Daoy (cell line): Measurements from ENCODE around the gene CHL1. TPM values are rescaled to one million over a fixed set of nuclear protein-coding genes. Genes with fewer than 3 reads are reported as not detected.

ENCODE experiments used
- DNase-seq: peaks from one replicate; pipeline ENCODE4 v3.0.0-alpha.2; 2015; ENCODE audit warnings: low read depth
- total RNA-seq: library from RNA; depleted of rRNA; stranded (reverse); fragments of >200 nt; shearing (Covaris generic); gene quantifications from 2 replicates; pipeline ENCODE4 v1.2.3, GENCODE V29; 2014

CHL1 gene
- total RNA-seq, 1 experiment from 2014 or later, result not detected

DNA sequence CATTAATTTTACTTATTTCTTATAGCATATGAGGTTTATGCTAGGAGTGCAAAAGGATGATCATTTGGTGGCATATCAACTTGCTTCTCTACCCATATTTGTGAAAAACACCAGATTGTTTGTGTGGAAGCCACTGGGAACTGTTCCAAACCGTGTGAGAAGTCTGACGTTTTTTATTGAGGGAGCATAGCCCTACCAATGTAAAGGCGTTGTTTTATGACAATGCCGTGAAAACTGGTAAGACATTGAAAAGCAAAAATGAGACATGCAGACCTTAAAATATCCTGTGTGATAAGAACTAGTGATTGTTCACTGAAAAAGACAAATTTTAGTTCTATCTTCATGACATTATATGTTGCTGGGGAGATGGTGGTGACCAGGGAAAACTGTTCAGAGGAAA, 87.8 kb downstream of the CHL1 start:
- DNase-seq, result no peak

DNA sequence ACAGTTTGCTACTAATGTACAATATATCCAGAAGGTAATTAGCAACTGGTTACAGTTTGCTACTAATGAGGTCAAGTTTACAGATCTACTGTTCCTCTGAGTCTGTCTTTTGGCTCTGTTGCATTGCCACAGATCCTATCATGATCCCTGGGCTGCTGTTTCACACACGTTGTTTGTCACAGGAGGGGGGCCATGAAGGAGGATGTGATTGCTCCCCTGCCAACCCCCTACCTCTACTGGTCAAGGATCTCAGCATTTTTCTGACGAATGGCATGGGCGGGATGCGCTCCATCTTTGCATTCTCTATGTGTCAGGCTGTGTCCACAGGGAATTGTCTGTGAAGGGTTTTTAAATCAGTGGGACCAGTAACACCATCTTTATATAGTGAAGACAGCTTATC, 91.9 kb downstream of the CHL1 start:
- no peak for DNase-seq

GRCh38 chr3:291028-291427, 94.5 kb downstream of the CHL1 start:
- no peak for DNase-seq

DNA sequence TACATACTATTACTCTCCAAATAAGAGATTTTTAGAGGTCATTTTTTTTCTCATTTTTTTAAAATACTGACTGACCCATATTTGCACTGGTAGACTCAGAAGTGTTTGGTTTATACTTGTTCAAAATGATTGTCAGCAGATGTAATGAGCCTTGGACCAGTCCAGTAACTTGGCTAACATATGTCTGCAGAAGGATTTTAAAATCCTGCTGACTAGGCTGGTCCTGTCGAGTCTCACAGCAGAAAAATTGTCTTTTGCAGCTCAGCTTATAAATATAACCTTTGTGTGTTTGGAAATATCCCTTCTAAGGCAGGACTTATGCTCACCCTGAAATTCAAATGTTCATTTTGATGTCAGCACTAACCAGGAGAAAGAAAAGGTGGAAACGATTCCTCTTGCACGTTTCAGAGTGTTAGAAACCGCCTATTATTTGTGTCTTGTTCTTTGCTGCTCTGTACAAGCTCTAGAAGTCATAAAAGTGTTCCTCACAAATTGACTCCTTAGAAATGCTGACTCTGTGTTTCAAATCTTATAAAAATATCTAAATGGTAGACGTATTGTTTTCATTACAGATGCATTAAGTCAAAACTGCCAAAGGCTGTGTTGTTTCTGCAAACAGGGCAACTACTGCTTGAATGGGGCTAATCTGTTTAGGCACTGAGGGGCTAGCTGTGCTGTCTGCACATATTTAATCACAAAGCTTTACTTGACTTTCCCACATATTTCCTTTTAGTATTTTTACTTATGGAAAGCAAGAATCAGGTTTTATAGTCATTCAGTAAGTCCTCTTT, 95.3 kb downstream of the CHL1 start:
- DNase-seq, result no peak

- DNase-seq, result no peak
These were observed 97.5 kb downstream of the CHL1 start for GRCh38 chr3:294096-294495.

DNA sequence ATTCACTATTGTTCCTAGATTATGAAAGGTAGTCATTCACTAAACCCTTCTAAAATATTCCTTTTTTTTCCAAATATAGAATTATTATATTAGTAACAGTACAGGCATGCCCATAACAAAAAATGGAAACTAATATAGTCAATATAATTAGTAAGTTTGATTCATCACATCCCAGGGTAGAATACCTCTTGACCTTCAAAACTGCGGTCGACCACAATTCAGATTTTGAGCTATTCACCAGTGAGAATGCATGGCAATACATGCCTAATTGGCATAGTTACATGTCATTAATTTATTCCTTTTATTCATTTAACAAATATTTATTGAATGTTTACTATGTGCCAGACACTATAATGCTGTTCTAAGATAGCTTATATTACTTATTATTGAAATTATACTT, 98.0 kb downstream of the CHL1 start:
- DNase-seq, result no peak

DNA sequence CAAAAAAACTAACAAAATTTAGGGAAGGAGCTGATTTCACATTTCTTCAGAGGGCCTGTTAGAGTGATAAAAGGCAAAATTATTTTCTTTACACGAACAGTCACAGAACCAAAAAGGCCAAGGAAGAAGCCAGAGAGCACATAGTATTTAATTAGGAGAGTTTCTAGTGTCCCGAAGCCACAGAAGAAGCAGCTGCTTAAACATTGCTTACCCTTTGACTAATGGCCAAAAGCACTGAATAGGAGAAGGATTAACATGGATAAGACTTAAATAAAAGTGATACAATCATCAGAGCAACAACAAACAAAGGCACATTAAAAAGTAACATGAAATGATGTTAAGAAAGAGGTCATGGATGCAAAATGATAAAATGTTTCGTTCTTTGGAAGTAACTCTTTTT, 98.6 kb downstream of the CHL1 start:
- DNase-seq, result no peak

DNA sequence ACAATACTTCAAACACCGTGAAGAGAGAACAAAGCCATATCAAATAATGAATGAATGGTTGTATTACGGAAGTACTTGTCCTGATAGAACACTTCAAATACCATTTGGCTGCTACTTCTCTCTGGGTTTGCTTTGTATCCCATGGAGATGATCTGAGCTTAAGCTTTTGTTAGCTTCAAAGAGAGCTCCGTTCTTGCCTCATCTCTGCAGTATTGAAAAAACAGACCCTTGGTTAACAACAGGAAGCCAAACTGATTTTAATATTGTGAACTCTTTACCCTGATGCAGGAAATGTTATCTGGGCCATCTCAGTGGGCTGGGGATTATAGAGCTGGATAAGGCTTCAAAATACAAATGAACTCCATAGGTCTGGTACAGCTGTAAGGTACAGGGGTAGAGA, 101.0 kb downstream of the CHL1 start:
- DNase-seq, result no peak

DNA sequence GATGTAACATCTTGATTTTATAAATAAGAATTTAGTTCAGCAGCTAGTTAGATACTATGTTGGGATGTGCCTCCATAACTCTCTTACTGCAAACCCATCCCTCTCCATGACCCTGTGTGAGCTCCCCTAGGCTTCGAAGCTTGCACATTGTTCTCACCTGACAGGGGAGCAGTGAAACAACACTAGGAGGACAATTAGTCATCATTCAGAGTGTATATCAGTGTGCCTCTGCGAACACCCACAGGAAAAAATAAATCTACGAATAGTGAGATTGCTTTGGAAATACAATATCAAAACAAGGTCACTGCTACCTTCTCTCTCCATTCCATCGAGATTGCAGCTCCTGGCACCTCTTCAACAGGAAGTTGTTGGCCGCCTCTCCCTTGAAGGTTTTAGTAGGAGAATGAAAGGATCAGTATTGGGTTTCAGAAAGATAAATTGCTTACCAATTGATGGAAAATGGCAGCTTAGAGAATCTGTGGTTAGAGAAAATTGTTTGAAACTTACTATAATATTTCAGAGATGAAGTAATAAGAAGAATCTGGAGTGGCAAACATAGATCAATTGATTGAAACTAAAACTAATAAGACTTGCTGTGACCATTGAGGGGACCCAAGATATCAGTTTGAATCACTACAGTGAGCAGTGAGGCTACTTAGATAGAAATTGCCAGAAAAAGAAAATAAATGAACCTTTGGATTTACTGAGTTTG, 103.2 kb downstream of the CHL1 start:
- no peak for DNase-seq

DNA sequence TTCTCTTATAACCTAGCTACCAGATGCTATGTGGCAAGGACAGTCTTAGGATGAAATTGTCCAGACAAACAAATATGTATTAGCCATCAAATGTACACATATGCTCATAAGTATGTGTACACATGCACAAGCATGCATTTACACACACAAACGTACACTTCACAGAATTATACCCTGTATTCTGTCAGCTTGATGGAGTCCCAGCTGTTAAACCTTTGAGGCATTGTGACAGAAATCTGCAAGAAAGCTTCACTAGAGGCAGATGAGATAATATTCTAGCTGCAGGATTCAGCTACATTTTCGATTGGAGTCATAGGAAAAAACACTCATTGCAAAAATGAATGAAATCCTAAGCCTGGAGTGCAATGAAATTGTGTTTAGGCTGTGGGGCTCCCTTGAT, 110.6 kb downstream of the CHL1 start:
- no peak for DNase-seq

- DNase-seq, result no peak
These were observed 112.2 kb downstream of the CHL1 start for GRCh38 chr3:308597-309321.

- no peak for DNase-seq
These were observed 115.7 kb downstream of the CHL1 start for GRCh38 chr3:312160-312733.

DNA sequence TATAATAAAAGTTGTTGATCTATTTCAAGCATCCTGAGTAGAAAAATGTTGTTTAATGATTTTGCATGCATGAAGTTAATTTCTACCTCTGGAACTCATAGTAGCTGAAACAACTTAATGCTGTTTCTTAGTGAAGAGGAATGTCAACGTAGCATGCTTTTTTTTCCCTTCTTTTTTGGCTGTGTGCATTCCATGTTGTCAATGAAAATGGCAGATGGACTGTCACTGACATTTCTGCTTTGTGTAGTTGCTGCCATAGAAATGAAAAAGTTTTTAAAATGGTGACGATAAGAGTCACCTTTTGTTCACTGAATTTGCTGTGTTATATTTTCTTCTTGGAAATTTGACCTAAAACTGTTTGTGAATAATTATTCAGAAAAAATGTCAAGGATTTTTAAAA, 116.3 kb downstream of the CHL1 start:
- no peak for DNase-seq

DNA sequence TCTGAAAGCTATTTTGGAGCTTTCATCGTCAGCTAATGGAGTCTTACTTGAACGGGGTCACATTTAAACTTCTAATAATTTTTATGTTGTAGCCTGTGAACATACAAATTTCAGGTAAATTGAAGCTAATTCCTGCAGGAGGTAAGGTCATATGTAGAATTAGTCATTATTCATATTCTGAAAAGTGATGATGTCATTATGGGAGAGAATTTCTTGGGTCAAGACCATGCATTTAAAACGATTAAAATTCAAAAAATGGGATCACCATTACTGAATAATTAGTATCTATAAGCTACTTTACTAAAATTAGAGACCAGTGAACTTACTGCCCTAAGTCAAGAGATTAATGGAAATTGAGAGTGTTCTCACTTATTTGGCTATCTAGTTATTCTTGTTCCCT, 120.4 kb downstream of the CHL1 start:
- DNase-seq, result no peak

DNA sequence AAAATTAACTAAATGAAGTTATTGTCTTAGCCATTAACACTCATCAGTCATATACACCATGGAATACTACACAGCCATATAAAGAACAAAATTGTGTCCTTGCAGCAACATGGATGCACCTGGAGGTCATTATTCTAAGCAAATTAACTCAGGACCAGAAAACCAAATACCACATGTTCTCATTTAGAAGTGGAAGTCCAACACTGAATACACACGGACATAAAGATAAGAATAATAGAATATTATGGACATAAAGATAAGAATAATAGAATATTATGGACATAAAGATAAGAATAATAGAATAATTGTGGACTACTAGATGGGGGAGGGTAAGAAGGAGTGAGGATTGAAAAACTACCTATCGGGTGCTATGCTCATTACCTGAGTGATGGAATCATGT, 122.3 kb downstream of the CHL1 start:
- DNase-seq, result no peak

DNA sequence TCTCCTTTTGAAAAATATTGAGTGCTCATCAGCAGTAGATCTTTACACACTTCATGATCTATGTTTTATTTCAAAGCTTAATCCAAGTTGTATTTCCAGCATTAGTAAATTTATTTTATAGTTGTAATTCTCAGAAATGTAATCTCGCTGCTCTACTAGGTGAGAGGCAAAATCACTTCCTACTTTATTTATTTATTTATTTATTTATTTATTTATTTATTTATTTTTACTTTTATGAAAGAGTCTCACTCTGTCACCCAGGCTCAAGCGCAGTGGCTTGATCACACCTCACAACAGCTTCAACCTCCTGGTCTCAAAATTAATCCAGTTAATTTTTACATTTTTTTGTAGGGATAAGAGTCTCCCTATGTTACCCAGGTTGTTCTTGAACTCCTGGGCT, 127.9 kb downstream of the CHL1 start:
- DNase-seq, result no peak

DNA sequence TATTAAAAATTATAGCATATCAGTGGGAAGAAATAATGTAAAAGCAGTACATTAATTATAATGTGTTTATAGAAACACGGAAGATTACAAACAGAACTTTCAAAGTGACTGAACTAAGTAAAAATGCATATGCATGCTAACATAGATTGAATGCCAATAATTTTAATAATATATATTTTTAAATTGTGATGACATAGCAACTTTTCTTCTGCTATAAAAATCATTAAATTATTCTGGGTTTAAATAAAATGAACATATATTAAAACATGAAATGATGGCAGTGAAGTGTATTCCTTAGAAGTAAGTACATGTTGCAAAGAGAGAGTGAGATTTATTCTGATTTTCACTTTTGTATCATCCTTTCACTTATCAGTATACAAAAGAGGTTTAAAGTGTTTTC, 128.9 kb downstream of the CHL1 start:
- DNase-seq, result no peak

GRCh38 chr3:330494-331115, 134.0 kb downstream of the CHL1 start:
- DNase-seq, result no peak

DNA sequence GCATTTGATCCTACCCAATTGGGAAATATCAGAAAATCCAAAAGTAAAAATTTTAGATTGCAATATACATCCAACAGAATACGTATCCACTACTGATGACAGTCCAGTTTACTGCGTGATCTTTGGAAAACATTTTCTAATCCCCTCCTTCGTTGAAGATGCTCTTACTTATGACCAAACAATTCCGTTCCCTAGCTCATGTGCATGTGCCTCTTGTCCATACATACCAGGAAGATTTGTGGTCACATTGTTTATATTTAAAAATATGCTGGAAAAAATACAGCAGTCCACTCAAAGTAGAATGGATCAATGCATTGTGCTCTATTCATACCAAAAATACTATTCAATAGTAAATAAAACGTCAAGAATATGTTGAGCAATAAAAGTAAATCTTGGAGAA, 135.3 kb downstream of the CHL1 start:
- DNase-seq, result no peak

DNA sequence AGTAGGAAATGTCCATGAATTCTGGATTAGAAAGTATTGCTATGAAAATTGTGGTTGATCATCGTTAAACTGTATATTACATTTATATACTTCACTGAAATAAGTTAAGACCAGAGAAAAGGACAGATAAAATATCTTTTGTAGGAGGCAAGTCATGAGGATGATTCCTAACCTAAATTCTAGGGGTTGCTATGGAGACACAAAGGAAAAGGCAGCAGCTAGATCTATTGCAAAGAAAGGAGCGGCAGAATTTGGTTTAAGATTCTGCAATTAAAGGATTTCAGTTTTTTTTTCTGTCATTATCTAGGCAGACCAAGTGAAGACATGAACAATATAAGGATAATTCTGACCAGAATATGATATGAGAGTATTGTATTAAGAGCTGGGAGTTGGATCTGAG, 136.1 kb downstream of the CHL1 start:
- DNase-seq, result no peak

DNA sequence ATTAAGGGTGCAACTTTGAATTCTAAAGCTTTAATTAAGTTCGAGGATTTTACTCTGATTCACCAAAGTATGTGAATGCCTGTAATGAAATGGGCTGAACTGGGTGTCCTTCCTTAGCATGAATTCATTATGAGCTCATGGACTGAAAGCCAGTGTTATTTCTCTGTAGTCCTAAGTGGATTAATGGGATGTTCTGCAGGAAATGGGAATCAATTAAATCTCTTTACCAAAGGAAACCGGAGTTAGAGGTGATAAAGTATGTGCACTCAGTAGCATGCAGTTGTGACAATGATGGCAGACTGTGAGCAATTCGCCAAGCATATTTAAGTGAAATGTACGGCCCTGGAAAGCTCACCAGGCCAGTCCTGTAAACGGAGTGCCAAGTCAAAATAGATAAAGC, 138.7 kb downstream of the CHL1 start:
- no peak for DNase-seq

- no peak for DNase-seq
These were observed 142.8 kb downstream of the CHL1 start for GRCh38 chr3:339351-339750.
